GM13976 (cell line): Measurements from ENCODE around the gene MPEG1.
A peak's percentile ranks its signal among the peaks of the same experiment; 100 is the strongest.

Experiments used
- DNase-seq: peaks from one replicate; pipeline ENCODE4 v3.0.0; 2012; ENCODE audit warnings: low spot score
- CTCF ChIP-seq: IDR thresholded peaks from 2 replicates; pipeline ENCODE4 v1.5.1; 2012; ENCODE audit warnings: borderline replicate concordance, mild to moderate bottlenecking; ENCODE audit not compliant: insufficient read depth; ENCODE audit errors: extremely low read depth, missing control alignments, control extremely low read depth
- in situ Hi-C: fragments of 300-500 bp; cut with MboI; formaldehyde crosslinking; loops from one replicate; pipeline ENCODE4 v1.12.0; 2022; ENCODE audit warnings: low sequenced_read_pairs, mixed read lengths, inconsistent platforms; ENCODE audit not compliant: unreplicated experiment

Gene MPEG1

GRCh38 chr11:59184691-59185339 is 27.9 kb downstream of the MPEG1 start:
- in situ Hi-C loops = loop anchor here (10.0 kb wide), 1 partner anchor 240 kb away; the partner anchor contains the start of gene OR5A2
- no peak for DNase-seq
- TF ChIP-seq CTCF = no peak

GRCh38 chr11:59183771-59184170 is 29.0 kb downstream of the MPEG1 start:
- no peak for TF ChIP-seq CTCF
- no peak for DNase-seq
- in situ Hi-C loops = loop anchor here (10.0 kb wide), 1 partner anchor 241 kb away; the partner anchor contains the start of gene OR5A2

GRCh38 chr11:59182457-59183151 is 30.1 kb downstream of the MPEG1 start:
- DNase-seq = peak; percentile 49
- TF ChIP-seq CTCF = peak; percentile 27
- in situ Hi-C loops = loop anchor here (10.0 kb wide), 1 partner anchor 242 kb away; the partner anchor contains the start of gene OR5A2

- in situ Hi-C loops = loop anchor here (10.0 kb wide), 1 partner anchor 243 kb away; the partner anchor contains the start of gene OR5A2
- DNase-seq = no peak
- no peak for TF ChIP-seq CTCF
These were observed 30.8 kb downstream of the MPEG1 start for GRCh38 chr11:59181746-59182456.

GRCh38 chr11:59180907-59181306 is 31.8 kb downstream of the MPEG1 start:
- no peak for DNase-seq
- TF ChIP-seq CTCF = no peak
- in situ Hi-C loops = loop anchor here (10.0 kb wide), 1 partner anchor 244 kb away; the partner anchor contains the start of gene OR5A2

GRCh38 chr11:59180168-59180776 is 32.5 kb downstream of the MPEG1 start:
- TF ChIP-seq CTCF = no peak
- in situ Hi-C loops = loop anchor here (10.0 kb wide), 1 partner anchor 245 kb away; the partner anchor contains the start of gene OR5A2

More at GRCh38 chr11:59180168-59180776, 32.5 kb downstream of the MPEG1 start:
- no peak for DNase-seq
